ENCODE data around the gene BPHL. TPM values are rescaled to one million over a fixed set of nuclear protein-coding genes. Genes with fewer than 3 reads are reported as not detected.

The BPHL gene
- total RNA-seq, 1 donor, result 14.8 TPM

GRCh38 chr6:3094815-3095214 is 23.7 kb upstream of the BPHL start:
- no peak for TF ChIP-seq CTCF (IDR thresholded peaks at IDR 0.05; ENCODE audit: insufficient read depth, low read length)
- no peak overlapping the region for H3K4me3 ChIP-seq (ENCODE audit: low read depth, low read length)
- no peak for DNase-seq (ENCODE audit: low read depth)

GRCh38 chr6:3102875-3103274 is 15.6 kb upstream of the BPHL start:
- no peak for TF ChIP-seq CTCF (IDR thresholded peaks at IDR 0.05; ENCODE audit: insufficient read depth, low read length)
- H3K4me3 ChIP-seq (ENCODE audit: low read depth, low read length), result no peak overlapping the region
- DNase-seq (ENCODE audit: low read depth), result no peak

GRCh38 chr6:3108746-3109414 is 9.6 kb upstream of the BPHL start:
- TF ChIP-seq CTCF (IDR thresholded peaks at IDR 0.05; ENCODE audit: insufficient read depth, low read length), result no peak
- peak; percentile 5 for DNase-seq (ENCODE audit: low read depth)

DNA sequence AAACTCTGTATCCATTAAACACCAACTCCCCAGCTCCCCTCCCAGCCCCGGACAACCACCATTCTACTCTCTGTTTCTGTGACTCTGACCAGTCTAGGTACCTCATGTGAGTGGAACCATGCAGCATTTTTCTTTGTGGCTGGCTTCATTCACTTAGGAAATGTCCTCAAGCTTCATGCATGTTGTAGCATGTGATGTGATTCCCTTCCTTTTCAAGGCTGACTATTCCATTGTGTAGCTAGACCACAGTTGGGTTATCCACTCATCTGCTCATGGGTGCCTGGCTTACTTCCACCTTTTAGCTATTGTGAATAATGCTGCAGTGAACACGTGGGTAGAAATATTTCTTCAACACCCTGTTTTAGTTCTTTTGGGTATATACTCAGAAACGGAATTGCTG is 8.8 kb upstream of the BPHL start:
- no peak overlapping the region for H3K4me3 ChIP-seq (ENCODE audit: low read depth, low read length)
- no peak for TF ChIP-seq CTCF (IDR thresholded peaks at IDR 0.05; ENCODE audit: insufficient read depth, low read length)
- no peak for DNase-seq (ENCODE audit: low read depth)

More at GRCh38 chr6:3108746-3109414, 9.6 kb upstream of the BPHL start:
- H3K4me3 ChIP-seq (ENCODE audit: low read depth, low read length), result no peak overlapping the region

DNA sequence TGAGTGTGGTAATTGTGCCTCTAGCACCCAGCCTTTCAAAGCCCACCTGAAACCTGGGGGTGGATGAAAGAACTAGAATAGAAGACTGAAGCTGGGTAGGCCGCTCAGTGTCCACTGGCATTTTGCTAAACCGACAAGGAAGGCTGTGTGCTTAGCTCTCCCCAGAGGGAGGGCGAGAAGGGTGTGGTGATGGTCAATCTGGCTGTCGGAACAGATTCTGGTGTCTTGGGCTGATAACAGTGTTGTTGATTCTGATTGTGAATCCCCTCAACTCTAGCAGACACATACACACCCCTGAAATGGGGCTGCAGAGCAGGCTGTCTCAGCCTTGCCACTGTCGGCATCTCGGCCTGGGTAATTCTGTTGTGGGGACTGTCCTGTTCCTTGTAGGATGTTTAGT is 4.1 kb upstream of the BPHL start:
- DNase-seq (ENCODE audit: low read depth), result no peak
- no peak for TF ChIP-seq CTCF (IDR thresholded peaks at IDR 0.05; ENCODE audit: insufficient read depth, low read length)
- H3K4me3 ChIP-seq (ENCODE audit: low read depth, low read length), result no peak overlapping the region

DNA sequence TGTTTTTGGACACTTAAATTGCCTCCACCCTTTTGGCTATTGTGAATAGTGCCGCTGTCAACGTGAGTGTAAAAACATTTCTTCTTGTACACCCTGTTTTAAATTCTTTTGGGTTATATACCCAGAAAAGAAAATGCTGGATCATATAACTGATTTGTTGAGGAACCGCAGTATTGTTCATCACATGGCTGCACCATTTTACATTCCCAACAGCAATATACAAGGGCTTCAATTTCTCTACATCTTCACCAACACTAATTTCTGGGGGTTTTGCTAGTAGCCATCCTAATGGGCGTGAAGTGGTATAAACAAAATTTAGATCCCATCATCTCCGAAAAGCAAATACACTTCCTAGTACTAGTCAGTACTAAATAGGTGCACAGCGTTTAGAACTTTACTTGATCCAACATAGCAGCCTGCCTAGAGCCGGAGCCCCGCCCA is 579 bp upstream of the BPHL start:
- H3K4me3 ChIP-seq (ENCODE audit: low read depth, low read length), result peak overlapping the region; percentile 85
- DNase-seq (ENCODE audit: low read depth), result no peak
- no peak for TF ChIP-seq CTCF (IDR thresholded peaks at IDR 0.05; ENCODE audit: insufficient read depth, low read length)
